GM19372 (cell line): ENCODE results near the gene HOXA5.

Source experiments
- ATAC-seq: cut with Tn5 transposase; IDR thresholded peaks from one replicate; pipeline ENCODE4 v1.9.1; 2021; ENCODE audit warnings: mild to moderate bottlenecking, low read depth, moderate library complexity; ENCODE audit not compliant: unreplicated experiment

HOXA5 gene

GRCh38 chr7:27143023-27143949 lies at the start of gene HOXA5:
Gene HOXA5 (minus strand): TSS chr7:27143681. CDS start chr7:27143607, 74 bp downstream.
- ATAC-seq = no peak

- ATAC-seq = no peak
These were observed 49.3 kb upstream of the HOXA5 start for GRCh38 chr7:27192546-27193334.

- ATAC-seq = no peak
These were observed 48.5 kb upstream of the HOXA5 start for GRCh38 chr7:27191833-27192545.

GRCh38 chr7:27191161-27191731 lies 47.8 kb upstream of the HOXA5 start:
- ATAC-seq = no peak

- no peak for ATAC-seq
These were observed 46.7 kb upstream of the HOXA5 start for GRCh38 chr7:27189997-27190748.

GRCh38 chr7:27189295-27189996 lies 46.0 kb upstream of the HOXA5 start:
- no peak for ATAC-seq

- ATAC-seq = no peak
These were observed 45.2 kb upstream of the HOXA5 start for GRCh38 chr7:27188386-27189294.

GRCh38 chr7:27187475-27188385 lies 44.2 kb upstream of the HOXA5 start:
- no peak for ATAC-seq

GRCh38 chr7:27186668-27187474 lies 43.4 kb upstream of the HOXA5 start:
- no peak for ATAC-seq

- ATAC-seq = no peak
These were observed 42.6 kb upstream of the HOXA5 start for GRCh38 chr7:27185854-27186667.

- no peak for ATAC-seq
These were observed 41.8 kb upstream of the HOXA5 start, which contains the start of gene HOXA11 for GRCh38 chr7:27185013-27185853. Gene HOXA11 (minus strand): TSS chr7:27185232. CDS start chr7:27185144, 88 bp downstream.

- no peak for ATAC-seq
These were observed 41.0 kb upstream of the HOXA5 start for GRCh38 chr7:27184337-27185012.

GRCh38 chr7:27183682-27184336 lies 40.3 kb upstream of the HOXA5 start:
- no peak for ATAC-seq
